GM23338 (cell line): ENCODE data around the gene LEPR. TPM values are rescaled to one million over a fixed set of nuclear protein-coding genes. Genes with fewer than 3 reads are reported as not detected.

Source experiments
- ATAC-seq: fragments of 200-7000 bp; cut with Tn5 transposase; 3 replicates; pipeline ENCODE4 v1.9.1; 2020
- DNase-seq: peaks from one replicate; pipeline ENCODE4 v3.0.0-alpha.2; 2015; ENCODE audit warnings: low spot score
- H2AFZ ChIP-seq: fragments of 200-600 bp; sonication (generic); 2 replicates; pipeline ENCODE4 v1.8.0; 2016; ENCODE audit warnings: antibody characterized with exemption, mild to moderate bottlenecking, moderate library complexity
- H3F3A ChIP-seq: fragments of 200-600 bp; sonication (generic); replicated peaks from 2 replicates; pipeline ENCODE4 v1.8.0; 2017; ENCODE audit warnings: antibody characterized with exemption, mixed run types, low read depth
- H3K27ac ChIP-seq: fragments of 200-600 bp; sonication (generic); 2 replicates; pipeline ENCODE4 v1.6.1; 2016; ENCODE audit warnings: low read depth
- H3K27me3 ChIP-seq: fragments of 200-600 bp; sonication (generic); 2 replicates; pipeline ENCODE4 v1.8.0; 2016; ENCODE audit warnings: mild to moderate bottlenecking, mixed run types, moderate library complexity; ENCODE audit not compliant: insufficient read depth
- H3K36me3 ChIP-seq: fragments of 200-600 bp; sonication (generic); 2 replicates; pipeline ENCODE4 v1.8.0; 2016; ENCODE audit warnings: mild to moderate bottlenecking; ENCODE audit not compliant: insufficient read depth
- H3K4me1 ChIP-seq: fragments of 200-600 bp; sonication (generic); 2 replicates; pipeline ENCODE4 v1.8.0; 2016; ENCODE audit warnings: mild to moderate bottlenecking, moderate library complexity; ENCODE audit not compliant: insufficient read depth
- H3K4me2 ChIP-seq: fragments of 200-600 bp; sonication (generic); 2 replicates; pipeline ENCODE4 v1.7.1; 2017; ENCODE audit warnings: mixed run types
- H3K4me3 ChIP-seq: fragments of 200-600 bp; sonication (generic); 2 replicates; pipeline ENCODE4 v1.6.1; 2016; ENCODE audit warnings: mixed run types
- H3K79me2 ChIP-seq: fragments of 200-600 bp; sonication (generic); replicated peaks from 2 replicates; pipeline ENCODE4 v1.8.0; 2017; ENCODE audit warnings: mild to moderate bottlenecking; ENCODE audit not compliant: insufficient read depth
- H3K9me2 ChIP-seq: fragments of 200-600 bp; sonication (generic); 2 replicates; pipeline ENCODE4 v1.8.0; 2017; ENCODE audit not compliant: insufficient read depth
- H4K20me1 ChIP-seq: fragments of 200-600 bp; sonication (generic); replicated peaks from 2 replicates; pipeline ENCODE4 v1.8.0; 2017; ENCODE audit warnings: mild to moderate bottlenecking; ENCODE audit not compliant: insufficient read depth
- H3K27ac Mint-ChIP-seq: 2 replicates; pipeline ENCODE4 v1.8.0; 2020; ENCODE audit warnings: inconsistent platforms, mild to moderate bottlenecking, moderate library complexity, mixed read lengths
- H3K27me3 Mint-ChIP-seq: 3 replicates; pipeline ENCODE4 v1.8.0; 2022; ENCODE audit warnings: low read depth, mild to moderate bottlenecking, moderate library complexity, mixed read lengths, inconsistent platforms; ENCODE audit not compliant: insufficient read depth, poor library complexity
- H3K36me3 Mint-ChIP-seq: 3 replicates; pipeline ENCODE4 v1.8.0; 2021; ENCODE audit warnings: low read depth, mild to moderate bottlenecking, inconsistent platforms, moderate library complexity, mixed read lengths
- H3K4me1 Mint-ChIP-seq: 3 replicates; pipeline ENCODE4 v1.8.0; 2020; ENCODE audit warnings: mild to moderate bottlenecking, inconsistent platforms, mixed read lengths
- H3K4me3 Mint-ChIP-seq: 3 replicates; pipeline ENCODE4 v1.8.0; 2021; ENCODE audit warnings: moderate library complexity, mild to moderate bottlenecking, inconsistent platforms, mixed read lengths
- H3K9me3 Mint-ChIP-seq: 3 replicates; pipeline ENCODE4 v1.8.0; 2020; ENCODE audit warnings: moderate library complexity, mild to moderate bottlenecking, inconsistent platforms, mixed read lengths
- CREB1 ChIP-seq: fragments of 250-450 bp; sonication (Bioruptor Pico); IDR thresholded peaks from 2 replicates; pipeline ENCODE4 v1.5.0; 2020; ENCODE audit warnings: low read depth, mild to moderate bottlenecking, moderate library complexity
- EZH2 ChIP-seq: fragments of 200-600 bp; sonication (generic); IDR thresholded peaks from one replicate; pipeline ENCODE4 v1.8.0; 2017; ENCODE audit warnings: antibody characterized with exemption, mild to moderate bottlenecking, low read depth; ENCODE audit not compliant: unreplicated experiment
- EZH2phosphoT487 ChIP-seq: fragments of 200-600 bp; sonication (generic); IDR thresholded peaks from one replicate; pipeline ENCODE4 v1.8.1; 2018; ENCODE audit warnings: antibody characterized with exemption; ENCODE audit not compliant: unreplicated experiment
- JUNB ChIP-seq: IDR thresholded peaks from one replicate; pipeline ENCODE4 v1.6.1; 2016; ENCODE audit warnings: antibody characterized with exemption; ENCODE audit not compliant: unreplicated experiment
- NANOG ChIP-seq: IDR thresholded peaks from 2 replicates; pipeline ENCODE4 v1.6.1; 2016; ENCODE audit warnings: antibody characterized with exemption, borderline replicate concordance
- POLR2AphosphoS5 ChIP-seq: IDR thresholded peaks from 2 replicates; pipeline ENCODE4 v1.6.1; 2016; ENCODE audit warnings: antibody characterized with exemption, low read depth
- STAT1 ChIP-seq: IDR thresholded peaks from one replicate; pipeline ENCODE4 v1.6.1; 2016; ENCODE audit warnings: antibody characterized with exemption; ENCODE audit not compliant: unreplicated experiment
- ZNF114 ChIP-seq: fragments of 250-450 bp; sonication (Bioruptor Pico); IDR thresholded peaks from 2 replicates; pipeline ENCODE4 v1.5.0; 2020; ENCODE audit warnings: mild to moderate bottlenecking, moderate library complexity
- ZNF331 ChIP-seq: fragments of 250-450 bp; sonication (Bioruptor Pico); IDR thresholded peaks from 2 replicates; pipeline ENCODE4 v1.5.0; 2020; ENCODE audit warnings: low read depth, mild to moderate bottlenecking, moderate library complexity
- polyA plus RNA-seq: library from polyadenylated mRNA; unstranded; fragments of >200 nt; fragmentation: Nextera tagmentation; extraction: Ambion mirVana; gene quantifications from 2 replicates; pipeline ENCODE4 v1.2.1, GENCODE V29; 2016
- total RNA-seq: library from RNA; depleted of rRNA; stranded (reverse); fragments of >200 nt; shearing (Covaris generic); gene quantifications from 2 replicates; pipeline ENCODE4 v1.2.3, GENCODE V29; 2014
- TF ChIP-seq, protein P1 (sequence below), 2 experiments: fragments of 200-600 bp in 1 of 2; sonication (generic) in 1 of 2; conservative IDR thresholded peaks; 2 replicates each; pipeline versions ENCODE4 v1.5.1 to v1.6.1; 2016 to 2017; ENCODE audit warnings: antibody characterized with exemption in 2 of 2, low read depth in 2 of 2, mild to moderate bottlenecking in 2 of 2, moderate library complexity in 1 of 2
- TF ChIP-seq, protein P2 (sequence below): fragments of 250-450 bp; sonication (Bioruptor Pico); IDR thresholded peaks from 2 replicates; pipeline ENCODE4 v1.5.0; 2020; ENCODE audit warnings: mild to moderate bottlenecking, moderate library complexity
- TF ChIP-seq, protein P3 (sequence below): IDR thresholded peaks from 2 replicates; pipeline ENCODE4 v1.6.1; 2016; ENCODE audit warnings: antibody characterized with exemption
- TF ChIP-seq, protein P4 (sequence below): IDR thresholded peaks from one replicate; pipeline ENCODE4 v1.6.1; 2018; ENCODE audit warnings: antibody characterized with exemption; ENCODE audit not compliant: unreplicated experiment

Gene LEPR
- total and polyA plus RNA-seq, 2 experiments from 2014 or later: 2.1 to 4.7 TPM

DNA sequence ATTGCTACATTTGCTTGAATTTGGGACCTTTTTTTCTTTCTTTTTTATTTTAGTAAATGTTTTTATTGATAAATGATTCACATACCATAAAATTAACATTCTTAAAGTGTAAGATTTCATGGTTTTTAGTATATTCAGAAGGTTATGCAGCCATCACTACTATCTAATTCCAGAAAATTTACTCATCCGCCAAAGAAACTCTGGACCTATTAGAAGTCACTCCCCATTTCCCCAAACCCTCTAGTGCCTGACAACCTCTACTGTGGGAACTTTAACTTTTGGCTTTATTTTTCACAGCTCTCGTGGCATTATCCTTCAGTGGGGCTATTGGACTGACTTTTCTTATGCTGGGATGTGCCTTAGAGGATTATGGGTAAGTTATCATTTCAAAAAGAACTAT lies 4.5 kb downstream of the LEPR start:
- TF ChIP-seq ZNF331 (CRISPR knock-in tag) (no peak), POLR2AphosphoS5 (no peak), ZNF114 (no peak), NANOG (no peak), CREB1 (CRISPR knock-in tag) (no peak), EZH2 (no peak), STAT1 (no peak), JUNB (no peak), EZH2phosphoT487 (no peak)
- TF ChIP-seq, protein P1, sequence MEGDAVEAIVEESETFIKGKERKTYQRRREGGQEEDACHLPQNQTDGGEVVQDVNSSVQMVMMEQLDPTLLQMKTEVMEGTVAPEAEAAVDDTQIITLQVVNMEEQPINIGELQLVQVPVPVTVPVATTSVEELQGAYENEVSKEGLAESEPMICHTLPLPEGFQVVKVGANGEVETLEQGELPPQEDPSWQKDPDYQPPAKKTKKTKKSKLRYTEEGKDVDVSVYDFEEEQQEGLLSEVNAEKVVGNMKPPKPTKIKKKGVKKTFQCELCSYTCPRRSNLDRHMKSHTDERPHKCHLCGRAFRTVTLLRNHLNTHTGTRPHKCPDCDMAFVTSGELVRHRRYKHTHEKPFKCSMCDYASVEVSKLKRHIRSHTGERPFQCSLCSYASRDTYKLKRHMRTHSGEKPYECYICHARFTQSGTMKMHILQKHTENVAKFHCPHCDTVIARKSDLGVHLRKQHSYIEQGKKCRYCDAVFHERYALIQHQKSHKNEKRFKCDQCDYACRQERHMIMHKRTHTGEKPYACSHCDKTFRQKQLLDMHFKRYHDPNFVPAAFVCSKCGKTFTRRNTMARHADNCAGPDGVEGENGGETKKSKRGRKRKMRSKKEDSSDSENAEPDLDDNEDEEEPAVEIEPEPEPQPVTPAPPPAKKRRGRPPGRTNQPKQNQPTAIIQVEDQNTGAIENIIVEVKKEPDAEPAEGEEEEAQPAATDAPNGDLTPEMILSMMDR (conservative IDR thresholded peaks at IDR 0.05; ENCODE audit: low read depth in 2 of 2): no peak
- TF ChIP-seq, protein P2, sequence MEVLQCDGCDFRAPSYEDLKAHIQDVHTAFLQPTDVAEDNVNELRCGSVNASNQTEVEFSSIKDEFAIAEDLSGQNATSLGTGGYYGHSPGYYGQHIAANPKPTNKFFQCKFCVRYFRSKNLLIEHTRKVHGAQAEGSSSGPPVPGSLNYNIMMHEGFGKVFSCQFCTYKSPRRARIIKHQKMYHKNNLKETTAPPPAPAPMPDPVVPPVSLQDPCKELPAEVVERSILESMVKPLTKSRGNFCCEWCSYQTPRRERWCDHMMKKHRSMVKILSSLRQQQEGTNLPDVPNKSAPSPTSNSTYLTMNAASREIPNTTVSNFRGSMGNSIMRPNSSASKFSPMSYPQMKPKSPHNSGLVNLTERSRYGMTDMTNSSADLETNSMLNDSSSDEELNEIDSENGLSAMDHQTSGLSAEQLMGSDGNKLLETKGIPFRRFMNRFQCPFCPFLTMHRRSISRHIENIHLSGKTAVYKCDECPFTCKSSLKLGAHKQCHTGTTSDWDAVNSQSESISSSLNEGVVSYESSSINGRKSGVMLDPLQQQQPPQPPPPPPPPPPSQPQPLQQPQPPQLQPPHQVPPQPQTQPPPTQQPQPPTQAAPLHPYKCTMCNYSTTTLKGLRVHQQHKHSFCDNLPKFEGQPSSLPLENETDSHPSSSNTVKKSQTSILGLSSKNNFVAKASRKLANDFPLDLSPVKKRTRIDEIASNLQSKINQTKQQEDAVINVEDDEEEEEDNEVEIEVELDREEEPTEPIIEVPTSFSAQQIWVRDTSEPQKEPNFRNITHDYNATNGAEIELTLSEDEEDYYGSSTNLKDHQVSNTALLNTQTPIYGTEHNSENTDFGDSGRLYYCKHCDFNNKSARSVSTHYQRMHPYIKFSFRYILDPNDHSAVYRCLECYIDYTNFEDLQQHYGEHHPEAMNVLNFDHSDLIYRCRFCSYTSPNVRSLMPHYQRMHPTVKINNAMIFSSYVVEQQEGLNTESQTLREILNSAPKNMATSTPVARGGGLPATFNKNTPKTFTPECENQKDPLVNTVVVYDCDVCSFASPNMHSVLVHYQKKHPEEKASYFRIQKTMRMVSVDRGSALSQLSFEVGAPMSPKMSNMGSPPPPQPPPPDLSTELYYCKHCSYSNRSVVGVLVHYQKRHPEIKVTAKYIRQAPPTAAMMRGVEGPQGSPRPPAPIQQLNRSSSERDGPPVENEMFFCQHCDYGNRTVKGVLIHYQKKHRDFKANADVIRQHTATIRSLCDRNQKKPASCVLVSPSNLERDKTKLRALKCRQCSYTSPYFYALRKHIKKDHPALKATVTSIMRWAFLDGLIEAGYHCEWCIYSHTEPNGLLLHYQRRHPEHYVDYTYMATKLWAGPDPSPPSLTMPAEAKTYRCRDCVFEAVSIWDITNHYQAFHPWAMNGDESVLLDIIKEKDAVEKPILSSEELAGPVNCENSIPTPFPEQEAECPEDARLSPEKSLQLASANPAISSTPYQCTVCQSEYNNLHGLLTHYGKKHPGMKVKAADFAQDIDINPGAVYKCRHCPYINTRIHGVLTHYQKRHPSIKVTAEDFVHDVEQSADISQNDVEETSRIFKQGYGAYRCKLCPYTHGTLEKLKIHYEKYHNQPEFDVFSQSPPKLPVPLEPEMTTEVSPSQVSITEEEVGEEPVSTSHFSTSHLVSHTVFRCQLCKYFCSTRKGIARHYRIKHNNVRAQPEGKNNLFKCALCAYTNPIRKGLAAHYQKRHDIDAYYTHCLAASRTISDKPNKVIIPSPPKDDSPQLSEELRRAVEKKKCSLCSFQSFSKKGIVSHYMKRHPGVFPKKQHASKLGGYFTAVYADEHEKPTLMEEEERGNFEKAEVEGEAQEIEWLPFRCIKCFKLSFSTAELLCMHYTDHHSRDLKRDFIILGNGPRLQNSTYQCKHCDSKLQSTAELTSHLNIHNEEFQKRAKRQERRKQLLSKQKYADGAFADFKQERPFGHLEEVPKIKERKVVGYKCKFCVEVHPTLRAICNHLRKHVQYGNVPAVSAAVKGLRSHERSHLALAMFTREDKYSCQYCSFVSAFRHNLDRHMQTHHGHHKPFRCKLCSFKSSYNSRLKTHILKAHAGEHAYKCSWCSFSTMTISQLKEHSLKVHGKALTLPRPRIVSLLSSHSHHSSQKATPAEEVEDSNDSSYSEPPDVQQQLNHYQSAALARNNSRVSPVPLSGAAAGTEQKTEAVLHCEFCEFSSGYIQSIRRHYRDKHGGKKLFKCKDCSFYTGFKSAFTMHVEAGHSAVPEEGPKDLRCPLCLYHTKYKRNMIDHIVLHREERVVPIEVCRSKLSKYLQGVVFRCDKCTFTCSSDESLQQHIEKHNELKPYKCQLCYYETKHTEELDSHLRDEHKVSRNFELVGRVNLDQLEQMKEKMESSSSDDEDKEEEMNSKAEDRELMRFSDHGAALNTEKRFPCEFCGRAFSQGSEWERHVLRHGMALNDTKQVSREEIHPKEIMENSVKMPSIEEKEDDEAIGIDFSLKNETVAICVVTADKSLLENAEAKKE (CRISPR knock-in tag): no peak
- TF ChIP-seq, protein P3, sequence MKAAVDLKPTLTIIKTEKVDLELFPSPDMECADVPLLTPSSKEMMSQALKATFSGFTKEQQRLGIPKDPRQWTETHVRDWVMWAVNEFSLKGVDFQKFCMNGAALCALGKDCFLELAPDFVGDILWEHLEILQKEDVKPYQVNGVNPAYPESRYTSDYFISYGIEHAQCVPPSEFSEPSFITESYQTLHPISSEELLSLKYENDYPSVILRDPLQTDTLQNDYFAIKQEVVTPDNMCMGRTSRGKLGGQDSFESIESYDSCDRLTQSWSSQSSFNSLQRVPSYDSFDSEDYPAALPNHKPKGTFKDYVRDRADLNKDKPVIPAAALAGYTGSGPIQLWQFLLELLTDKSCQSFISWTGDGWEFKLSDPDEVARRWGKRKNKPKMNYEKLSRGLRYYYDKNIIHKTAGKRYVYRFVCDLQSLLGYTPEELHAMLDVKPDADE: no peak
- TF ChIP-seq, protein P4, sequence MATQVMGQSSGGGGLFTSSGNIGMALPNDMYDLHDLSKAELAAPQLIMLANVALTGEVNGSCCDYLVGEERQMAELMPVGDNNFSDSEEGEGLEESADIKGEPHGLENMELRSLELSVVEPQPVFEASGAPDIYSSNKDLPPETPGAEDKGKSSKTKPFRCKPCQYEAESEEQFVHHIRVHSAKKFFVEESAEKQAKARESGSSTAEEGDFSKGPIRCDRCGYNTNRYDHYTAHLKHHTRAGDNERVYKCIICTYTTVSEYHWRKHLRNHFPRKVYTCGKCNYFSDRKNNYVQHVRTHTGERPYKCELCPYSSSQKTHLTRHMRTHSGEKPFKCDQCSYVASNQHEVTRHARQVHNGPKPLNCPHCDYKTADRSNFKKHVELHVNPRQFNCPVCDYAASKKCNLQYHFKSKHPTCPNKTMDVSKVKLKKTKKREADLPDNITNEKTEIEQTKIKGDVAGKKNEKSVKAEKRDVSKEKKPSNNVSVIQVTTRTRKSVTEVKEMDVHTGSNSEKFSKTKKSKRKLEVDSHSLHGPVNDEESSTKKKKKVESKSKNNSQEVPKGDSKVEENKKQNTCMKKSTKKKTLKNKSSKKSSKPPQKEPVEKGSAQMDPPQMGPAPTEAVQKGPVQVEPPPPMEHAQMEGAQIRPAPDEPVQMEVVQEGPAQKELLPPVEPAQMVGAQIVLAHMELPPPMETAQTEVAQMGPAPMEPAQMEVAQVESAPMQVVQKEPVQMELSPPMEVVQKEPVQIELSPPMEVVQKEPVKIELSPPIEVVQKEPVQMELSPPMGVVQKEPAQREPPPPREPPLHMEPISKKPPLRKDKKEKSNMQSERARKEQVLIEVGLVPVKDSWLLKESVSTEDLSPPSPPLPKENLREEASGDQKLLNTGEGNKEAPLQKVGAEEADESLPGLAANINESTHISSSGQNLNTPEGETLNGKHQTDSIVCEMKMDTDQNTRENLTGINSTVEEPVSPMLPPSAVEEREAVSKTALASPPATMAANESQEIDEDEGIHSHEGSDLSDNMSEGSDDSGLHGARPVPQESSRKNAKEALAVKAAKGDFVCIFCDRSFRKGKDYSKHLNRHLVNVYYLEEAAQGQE: no peak
- peaks cover 13% of the 10 kb centered on the region for H3K36me3 Mint-ChIP-seq
- Histone ChIP-seq H3F3A (no peaks in the 10 kb centered on the region), H3K27ac (peak overlapping the region; percentile 94), H3K9me2 (no peaks in the 10 kb centered on the region), H3K79me2 (peaks cover 42% of the 10 kb centered on the region), H2AFZ (no peak overlapping the region), H3K36me3 (no peaks in the 10 kb centered on the region), H4K20me1 (no peaks in the 10 kb centered on the region), H3K4me3 (no peak overlapping the region), H3K4me1 (peaks cover 22% of the 10 kb centered on the region), H3K27me3 (no peaks in the 10 kb centered on the region), H3K4me2 (peak overlapping the region; percentile 28; the same call in 1 of the 2 replicates)
- DNase-seq (no peak), ATAC-seq (no peak)
- no peak overlapping the region; the same call in 1 of the 2 replicates for H3K27ac Mint-ChIP-seq
- H3K4me3 Mint-ChIP-seq: no peak overlapping the region
- peaks cover 26% of the 10 kb centered on the region for H3K4me1 Mint-ChIP-seq
- no peaks in the 10 kb centered on the region for H3K9me3 Mint-ChIP-seq
- H3K27me3 Mint-ChIP-seq: peaks cover 3% of the 10 kb centered on the region
